ENCODE measurements around the gene PTPRG. TPM values are rescaled to one million over a fixed set of nuclear protein-coding genes. Genes with fewer than 3 reads are reported as not detected.

PTPRG gene
- total RNA-seq, 2 experiments from 2014 or later, result 0.03 to 0.05 TPM

DNA sequence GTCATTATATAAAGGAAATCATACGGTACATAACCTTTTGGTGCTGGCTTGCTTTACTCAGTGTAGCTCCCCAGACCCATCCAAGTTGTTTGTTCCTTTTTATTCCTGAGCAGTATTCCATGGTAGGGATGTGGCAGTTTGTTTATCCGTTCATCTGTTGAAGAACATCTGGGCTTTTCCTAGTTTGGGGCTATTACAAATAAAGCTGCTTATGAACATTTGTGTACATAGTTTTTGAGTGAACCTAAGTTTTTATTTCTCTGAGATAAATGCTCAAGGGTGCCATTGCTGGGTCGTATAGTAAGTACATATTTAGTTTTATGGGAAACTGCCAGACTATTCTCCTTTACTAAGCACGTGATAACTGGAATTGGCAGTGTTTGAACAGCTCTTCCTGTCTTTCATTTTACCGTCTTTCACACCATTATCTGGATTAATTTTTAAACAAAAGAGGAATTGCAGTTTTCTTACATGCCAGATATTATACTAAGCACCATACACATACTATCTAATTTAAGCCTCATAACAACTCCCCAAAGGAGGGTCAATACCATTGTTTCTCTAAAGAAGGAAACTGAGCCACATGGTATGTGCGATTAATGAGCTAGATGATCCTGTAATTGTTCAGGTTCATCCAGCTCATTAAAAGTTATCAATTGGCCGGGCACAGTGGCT, 85.6 kb downstream of the PTPRG start:
- POLR2A ChIA-PET, result no interaction called here

DNA sequence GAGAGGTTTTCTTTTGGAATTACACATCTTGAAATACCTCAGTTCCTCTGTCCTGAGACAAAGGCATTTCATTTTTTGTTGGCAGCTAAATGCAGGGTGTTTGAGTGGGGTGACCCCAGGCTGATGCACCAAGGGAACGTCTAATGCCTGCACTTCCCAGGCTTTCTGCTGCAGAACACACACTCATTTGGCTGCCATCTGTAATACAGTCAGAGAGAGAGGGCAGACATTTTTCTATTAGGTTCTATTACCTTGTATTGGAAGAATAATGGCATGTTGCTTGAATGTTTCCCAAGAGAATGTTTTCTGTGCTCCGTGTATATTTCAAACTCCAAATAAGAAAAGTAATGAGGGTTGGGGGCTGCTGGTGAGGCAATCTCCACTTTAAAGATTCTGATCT, 87.1 kb downstream of the PTPRG start:
- no peak overlapping the region for H3K27ac ChIP-seq (ENCODE audit: low read depth in 1 of 2, low read length in 2 of 2)
- H3K36me3 Mint-ChIP-seq (ENCODE audit: low read depth), result no peaks in the 10 kb centered on the region
- H3K27ac Mint-ChIP-seq, result no peak overlapping the region
- ChIA-PET CTCF (no interaction called here), POLR2A (no interaction called here)
- no peak overlapping the region for H3K4me3 Mint-ChIP-seq
- no peaks in the 10 kb centered on the region for H3K27me3 Mint-ChIP-seq
- no peaks in the 10 kb centered on the region for H3K4me1 ChIP-seq (ENCODE audit: insufficient read depth, low read length)
- no peaks in the 10 kb centered on the region for H3K36me3 ChIP-seq (ENCODE audit: insufficient read depth, low read length)
- no peaks in the 10 kb centered on the region for H3K9me3 Mint-ChIP-seq
- intact Hi-C loops (cut with DNase I, micrococcal nuclease), result loop anchor here in 1 of 2 experiments (5.0 kb wide), 1 partner anchor 901 kb away; no protein-coding TSS in a partner anchor
- H3K4me1 Mint-ChIP-seq (ENCODE audit: low read depth), result no peaks in the 10 kb centered on the region
- TF ChIP-seq, protein P1, sequence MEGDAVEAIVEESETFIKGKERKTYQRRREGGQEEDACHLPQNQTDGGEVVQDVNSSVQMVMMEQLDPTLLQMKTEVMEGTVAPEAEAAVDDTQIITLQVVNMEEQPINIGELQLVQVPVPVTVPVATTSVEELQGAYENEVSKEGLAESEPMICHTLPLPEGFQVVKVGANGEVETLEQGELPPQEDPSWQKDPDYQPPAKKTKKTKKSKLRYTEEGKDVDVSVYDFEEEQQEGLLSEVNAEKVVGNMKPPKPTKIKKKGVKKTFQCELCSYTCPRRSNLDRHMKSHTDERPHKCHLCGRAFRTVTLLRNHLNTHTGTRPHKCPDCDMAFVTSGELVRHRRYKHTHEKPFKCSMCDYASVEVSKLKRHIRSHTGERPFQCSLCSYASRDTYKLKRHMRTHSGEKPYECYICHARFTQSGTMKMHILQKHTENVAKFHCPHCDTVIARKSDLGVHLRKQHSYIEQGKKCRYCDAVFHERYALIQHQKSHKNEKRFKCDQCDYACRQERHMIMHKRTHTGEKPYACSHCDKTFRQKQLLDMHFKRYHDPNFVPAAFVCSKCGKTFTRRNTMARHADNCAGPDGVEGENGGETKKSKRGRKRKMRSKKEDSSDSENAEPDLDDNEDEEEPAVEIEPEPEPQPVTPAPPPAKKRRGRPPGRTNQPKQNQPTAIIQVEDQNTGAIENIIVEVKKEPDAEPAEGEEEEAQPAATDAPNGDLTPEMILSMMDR (IDR thresholded peaks at IDR 0.05), result no peak
- no peak for DNase-seq
- H3K9me3 ChIP-seq (ENCODE audit: control insufficient read depth in 1 of 2, insufficient read depth in 1 of 2, low read length in 2 of 2), result peaks cover 0 to 5% of the 10 kb centered on the region in 2 experiments
- ATAC-seq (ENCODE audit: poor library complexity), result no peak
- no peaks in the 10 kb centered on the region for H3K27me3 ChIP-seq (ENCODE audit: control insufficient read depth in 1 of 2, insufficient read depth in 2 of 2, low read length in 2 of 2)
- no peak overlapping the region for H3K4me3 ChIP-seq (ENCODE audit: low read length)

More for the DNA sequence above, 85.6 kb downstream of the PTPRG start:
- Histone ChIP-seq H3K27me3 (ENCODE audit: control insufficient read depth in 1 of 2, insufficient read depth in 2 of 2, low read length in 2 of 2) (no peaks in the 10 kb centered on the region), H3K36me3 (ENCODE audit: insufficient read depth, low read length) (no peaks in the 10 kb centered on the region), H3K27ac (ENCODE audit: low read depth in 1 of 2, low read length in 2 of 2) (no peak overlapping the region), H3K4me3 (ENCODE audit: low read length) (no peak overlapping the region), H3K4me1 (ENCODE audit: insufficient read depth, low read length) (no peaks in the 10 kb centered on the region), H3K9me3 (ENCODE audit: control insufficient read depth in 1 of 2, insufficient read depth in 1 of 2, low read length in 2 of 2) (peaks cover 0 to 7% of the 10 kb centered on the region in 2 experiments)
- intact Hi-C loops (cut with DNase I, micrococcal nuclease), result loop anchor here in 1 of 2 experiments (5.0 kb wide), 1 partner anchor 900 kb away; no protein-coding TSS in a partner anchor
- H3K27me3 Mint-ChIP-seq, result no peaks in the 10 kb centered on the region
- TF ChIP-seq, protein P1 (IDR thresholded peaks at IDR 0.05), result no peak
- H3K4me3 Mint-ChIP-seq, result no peak overlapping the region
- no peaks in the 10 kb centered on the region for H3K4me1 Mint-ChIP-seq (ENCODE audit: low read depth)
- ATAC-seq (ENCODE audit: poor library complexity) (no peak), DNase-seq (no peak)
- H3K27ac Mint-ChIP-seq, result no peak overlapping the region
- CTCF ChIA-PET, result no interaction called here
- no peaks in the 10 kb centered on the region for H3K36me3 Mint-ChIP-seq (ENCODE audit: low read depth)
- no peaks in the 10 kb centered on the region for H3K9me3 Mint-ChIP-seq

DNA sequence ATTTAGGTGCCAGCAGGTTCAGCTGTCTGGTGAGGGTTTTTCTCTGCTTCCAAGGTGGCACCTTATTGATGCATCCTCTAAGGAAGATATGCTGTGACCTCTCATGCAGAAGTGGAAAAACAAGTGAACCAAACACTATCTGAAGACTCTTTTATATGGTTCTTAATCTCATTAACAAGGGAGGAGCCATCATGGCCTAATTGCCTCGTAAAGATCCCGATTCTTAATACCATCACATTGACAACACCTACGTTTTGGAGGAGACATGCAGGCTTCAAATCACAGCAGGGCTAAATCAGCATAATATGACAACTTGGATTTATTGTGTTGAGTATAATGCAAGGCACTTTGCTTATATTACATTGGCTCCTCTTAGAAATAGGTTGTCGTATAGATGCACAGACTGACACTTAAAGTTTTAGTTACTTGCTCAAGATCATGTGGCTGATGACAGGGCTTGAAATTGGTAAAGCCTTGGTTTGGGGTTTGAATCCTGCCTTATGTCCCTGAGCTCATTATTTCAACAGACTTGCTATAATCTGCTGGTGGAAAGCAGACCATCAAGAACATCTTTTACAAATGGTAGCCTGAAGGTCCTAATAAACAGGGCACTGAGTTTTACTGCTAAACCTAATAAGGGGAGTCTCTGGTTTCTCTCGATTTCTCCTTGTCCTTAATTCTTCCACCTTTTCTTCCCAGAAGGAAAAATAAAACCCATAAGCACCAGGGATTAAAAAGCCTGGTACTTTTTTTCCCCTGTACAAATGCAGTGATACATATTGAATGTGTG, 88.2 kb downstream of the PTPRG start:
- no peak overlapping the region for H3K4me3 Mint-ChIP-seq
- DNase-seq, result no peak
- no peaks in the 10 kb centered on the region for H3K4me1 Mint-ChIP-seq (ENCODE audit: low read depth)
- H3K9me3 ChIP-seq (ENCODE audit: control insufficient read depth in 1 of 2, insufficient read depth in 1 of 2, low read length in 2 of 2), result peaks cover 0 to 5% of the 10 kb centered on the region in 2 experiments
- no peaks in the 10 kb centered on the region for H3K27me3 ChIP-seq (ENCODE audit: control insufficient read depth in 1 of 2, insufficient read depth in 2 of 2, low read length in 2 of 2)
- H3K4me3 ChIP-seq (ENCODE audit: low read length), result no peak overlapping the region
- ATAC-seq (ENCODE audit: poor library complexity), result no peak
- H3K36me3 ChIP-seq (ENCODE audit: insufficient read depth, low read length), result no peaks in the 10 kb centered on the region
- intact Hi-C loops (cut with DNase I, micrococcal nuclease), result loop anchor here in 1 of 2 experiments (5.0 kb wide), 1 partner anchor 902 kb away; no protein-coding TSS in a partner anchor
- H3K36me3 Mint-ChIP-seq (ENCODE audit: low read depth), result no peaks in the 10 kb centered on the region
- ChIA-PET POLR2A (no interaction called here), CTCF (no interaction called here)
- no peak overlapping the region for H3K27ac ChIP-seq (ENCODE audit: low read depth in 1 of 2, low read length in 2 of 2)
- TF ChIP-seq, protein P1 (IDR thresholded peaks at IDR 0.05), result no peak
- H3K9me3 Mint-ChIP-seq, result no peaks in the 10 kb centered on the region
- no peak overlapping the region for H3K27ac Mint-ChIP-seq
- H3K4me1 ChIP-seq (ENCODE audit: insufficient read depth, low read length), result no peaks in the 10 kb centered on the region
- no peaks in the 10 kb centered on the region for H3K27me3 Mint-ChIP-seq

Data from CD4-positive, alpha-beta T cell (primary cell).